HCT116 (cell line): ENCODE results near the gene LRBA. TPM values are rescaled to one million over a fixed set of nuclear protein-coding genes. Genes with fewer than 3 reads are reported as not detected.

Source experiments
- ATAC-seq: fragments of 200-7000 bp; cut with Tn5 transposase; 2 replicates; pipeline ENCODE4 v1.9.1; 2020; ENCODE audit warnings: mild to moderate bottlenecking, moderate library complexity
- BruUV-seq: library from RNA; stranded (reverse); fragments of 400-500 nt; replicated peaks from 2 replicates; lab custom pipeline; 2021; lab: Mats Ljungman, UMichigan
- CTCF ChIA-PET: fragments of 300-600 bp; sonication (Branson Sonifier 250); formaldehyde crosslinking; loops from one replicate; lab custom pipeline; 2021; ENCODE audit warnings: antibody characterized with exemption; lab: Charles Lee
- POLR2A ChIA-PET: fragments of 300-600, 350-600 bp; sonication (Branson Sonifier 250); formaldehyde crosslinking; loops from one replicate; lab custom pipeline; 2021; ENCODE audit warnings: antibody characterized with exemption; lab: Charles Lee
- RAD21 ChIA-PET, 2 experiments: fragments of 300-600 bp; sonication (Branson Sonifier 250); formaldehyde crosslinking; loops; one replicate each; lab custom pipeline; 2023; ENCODE audit warnings: low total read pairs in 2 of 2; ENCODE audit not compliant: uncharacterized antibody in 2 of 2, unreplicated experiment in 2 of 2, low non-redundant PET in 1 of 2; lab: Charles Lee
- DNase-seq: peaks from one replicate; pipeline ENCODE4 v3.0.0-alpha.2; 2010; ENCODE audit warnings: low read depth, low spot score
- H2AFZ ChIP-seq: fragments of 200-600 bp; shearing (Covaris generic), sonication (generic); 2 replicates; pipeline ENCODE4 v1.6.1; 2017; ENCODE audit warnings: low read depth, mixed run types, mixed read lengths, antibody characterized with exemption, low read length; ENCODE audit not compliant: poor library complexity, severe bottlenecking
- H3K27ac ChIP-seq: 2 replicates; pipeline ENCODE4 v1.5.1; 2012; ENCODE audit warnings: low read depth, low read length
- H3K27me3 ChIP-seq: fragments of 200-600 bp; sonication (generic); 2 replicates; pipeline ENCODE4 v1.6.1; 2016; ENCODE audit warnings: mixed run types, low read length, mixed read lengths; ENCODE audit not compliant: insufficient read depth
- H3K36me3 ChIP-seq, 2 experiments: fragments of 200-500 bp in 1 of 2; fragments of 200-600 bp in 1 of 2; sonication (Bioruptor generic) in 1 of 2; sonication (generic) in 1 of 2; 2 replicates each; pipeline versions ENCODE4 v1.5.1 to v1.6.1; 2014 to 2016; ENCODE audit warnings: low read length in 2 of 2, inconsistent platforms in 1 of 2, mixed read lengths in 1 of 2, mixed run types in 1 of 2; ENCODE audit not compliant: insufficient read depth in 2 of 2, control insufficient read depth in 1 of 2
- H3K4me1 ChIP-seq, 2 experiments: fragments of 200-600 bp in 1 of 2; sonication (generic) in 1 of 2; 2 replicates each; pipeline versions ENCODE4 v1.5.1 to v1.6.1; 2012 to 2017; ENCODE audit warnings: low read length in 2 of 2, inconsistent platforms in 1 of 2, mild to moderate bottlenecking in 1 of 2, mixed read lengths in 1 of 2, mixed run types in 1 of 2, moderate library complexity in 1 of 2; ENCODE audit not compliant: insufficient read depth in 2 of 2, control insufficient read depth in 1 of 2
- H3K4me2 ChIP-seq: fragments of 200-600 bp; sonication (generic); 2 replicates; pipeline ENCODE4 v1.6.1; 2017; ENCODE audit warnings: mixed run types, low read length, mixed read lengths
- H3K4me3 ChIP-seq, 2 experiments: fragments of 200-600 bp in 1 of 2; sonication (generic) in 1 of 2; replicated peaks in 1 of 2; 2 replicates each; pipeline ENCODE4 v1.5.1; 2011 to 2016; ENCODE audit warnings: low read length in 2 of 2, control low read depth in 1 of 2, low read depth in 1 of 2, mild to moderate bottlenecking in 1 of 2, mixed read lengths in 1 of 2, mixed run types in 1 of 2
- H3K79me2 ChIP-seq: fragments of 200-600 bp; sonication (generic); 2 replicates; pipeline ENCODE4 v1.6.1; 2017; ENCODE audit warnings: mild to moderate bottlenecking, mixed run types, low read length, moderate library complexity, mixed read lengths; ENCODE audit not compliant: insufficient read depth
- H3K9ac ChIP-seq: fragments of 200-600 bp; sonication (generic); 2 replicates; pipeline ENCODE4 v1.6.1; 2016; ENCODE audit warnings: low read length, mixed read lengths
- H3K9me2 ChIP-seq: fragments of 200-600 bp; sonication (generic), shearing (Covaris generic); 2 replicates; pipeline ENCODE4 v1.6.1; 2017; ENCODE audit warnings: mixed run types, mild to moderate bottlenecking, moderate library complexity; ENCODE audit not compliant: insufficient read depth
- H3K9me3 ChIP-seq, 2 experiments: fragments of 200-500 bp in 1 of 2; fragments of 200-600 bp in 1 of 2; sonication (Bioruptor generic) in 1 of 2; sonication (generic) in 1 of 2; 2 replicates each; pipeline ENCODE4 v1.6.1; 2014 to 2017; ENCODE audit warnings: low read length in 2 of 2, mixed read lengths in 2 of 2, inconsistent platforms in 1 of 2, low read depth in 1 of 2, mild to moderate bottlenecking in 1 of 2, mixed run types in 1 of 2, moderate library complexity in 1 of 2; ENCODE audit not compliant: control insufficient read depth in 1 of 2, insufficient read depth in 1 of 2
- H4K20me1 ChIP-seq: fragments of 200-600 bp; sonication (generic), shearing (Covaris generic); 2 replicates; pipeline ENCODE4 v1.6.1; 2017; ENCODE audit warnings: mixed run types, mild to moderate bottlenecking, moderate library complexity; ENCODE audit not compliant: insufficient read depth
- ATF3 ChIP-seq: IDR thresholded peaks from 2 replicates; pipeline ENCODE4 v1.6.1; 2012
- CBX3 ChIP-seq: IDR thresholded peaks from 2 replicates; pipeline ENCODE4 v1.6.1; 2012; ENCODE audit warnings: low read depth
- CEBPB ChIP-seq: IDR thresholded peaks from 2 replicates; pipeline ENCODE4 v1.6.1; 2012; ENCODE audit warnings: low read depth
- CTCF ChIP-seq, 3 experiments: fragments of 200-600 bp in 1 of 3; sonication (generic) in 1 of 3; IDR thresholded peaks in 2 of 3; conservative IDR thresholded peaks in 1 of 3; 2 replicates each; pipeline ENCODE4 v1.5.1; 2012 to 2017; ENCODE audit warnings: low read depth in 2 of 3, low read length in 2 of 3, antibody characterized with exemption in 1 of 3, borderline replicate concordance in 1 of 3, control low read depth in 1 of 3, mild to moderate bottlenecking in 1 of 3, mixed read lengths in 1 of 3, mixed run types in 1 of 3, moderate library complexity in 1 of 3; ENCODE audit not compliant: insufficient read depth in 1 of 3
- EGR1 ChIP-seq: IDR thresholded peaks from 2 replicates; pipeline ENCODE4 v1.6.1; 2012; ENCODE audit warnings: low read depth
- ELF1 ChIP-seq: IDR thresholded peaks from 2 replicates; pipeline ENCODE4 v1.6.1; 2012; ENCODE audit warnings: low read depth, borderline replicate concordance
- EZH2 ChIP-seq: fragments of 200-600 bp; sonication (generic); IDR thresholded peaks from 2 replicates; pipeline ENCODE4 v1.6.1; 2017; ENCODE audit warnings: antibody characterized with exemption, mixed run types
- JUND ChIP-seq: IDR thresholded peaks from 2 replicates; pipeline ENCODE4 v1.6.1; 2012
- MAX ChIP-seq: IDR thresholded peaks from 2 replicates; pipeline ENCODE4 v1.6.1; 2012
- POLR2A ChIP-seq: IDR thresholded peaks from 2 replicates; pipeline ENCODE4 v1.7.0; 2011; ENCODE audit warnings: borderline replicate concordance; ENCODE audit not compliant: insufficient read depth, insufficient read length; ENCODE audit errors: extremely low read depth
- POLR2AphosphoS5 ChIP-seq: IDR thresholded peaks from 2 replicates; pipeline ENCODE4 v1.6.1; 2011; ENCODE audit warnings: mild to moderate bottlenecking, low read depth, low read length, moderate library complexity
- REST ChIP-seq: IDR thresholded peaks from 2 replicates; pipeline ENCODE4 v1.6.1; 2012; ENCODE audit warnings: low read depth
- SIN3A ChIP-seq: IDR thresholded peaks from 2 replicates; pipeline ENCODE4 v1.6.1; 2012; ENCODE audit warnings: low read depth
- SP1 ChIP-seq: IDR thresholded peaks from 2 replicates; pipeline ENCODE4 v1.6.1; 2012; ENCODE audit warnings: low read depth
- SRF ChIP-seq: IDR thresholded peaks from 2 replicates; pipeline ENCODE4 v1.6.1; 2012; ENCODE audit warnings: low read depth
- ZBTB33 ChIP-seq: IDR thresholded peaks from 2 replicates; pipeline ENCODE4 v1.6.1; 2011; ENCODE audit warnings: mild to moderate bottlenecking, low read length, moderate library complexity; ENCODE audit not compliant: insufficient replicate concordance; ENCODE audit errors: extremely low read depth
- ZNF274 ChIP-seq: fragments of 200-500 bp; sonication (Bioruptor generic); IDR thresholded peaks from 2 replicates; pipeline ENCODE4 v1.6.1; 2014; ENCODE audit warnings: mild to moderate bottlenecking, low read depth, low read length, inconsistent platforms
- intact Hi-C: fragments of 100-400 bp; cut with micrococcal nuclease; formaldehyde crosslinking; loops from 2 replicates; pipeline ENCODE4 v1.10.0; 2022
- total RNA-seq: library from RNA; stranded (reverse); gene quantifications from one replicate; pipeline ENCODE4 v1.2.1, GENCODE V29; 2021; ENCODE audit not compliant: unreplicated experiment

Gene LRBA
- total RNA-seq, 1 experiment from 2014 or later = 79.8 TPM

- TF ChIP-seq CTCF (IDR thresholded peaks at IDR 0.05 in 2 of 3, conservative IDR thresholded peaks at IDR 0.05 in 1 of 3; ENCODE audit: borderline replicate concordance in 1 of 3, insufficient read depth in 1 of 3, low read depth in 2 of 3, low read length in 2 of 3) (no peak), CBX3 (no peak), ZNF274 (no peak), EZH2 (no peak)
Measured at GRCh38 chr4:150784305-150784704, 230.8 kb downstream of the LRBA start (continued).

GRCh38 chr4:150782921-150783320, 232.2 kb downstream of the LRBA start:
- H3K9ac ChIP-seq = no peak overlapping the region
- no peaks in the 10 kb centered on the region for H3K79me2 ChIP-seq
- intact Hi-C loops = no loop called here
- H3K27ac ChIP-seq = no peak overlapping the region
- H3K36me3 ChIP-seq = no peaks in the 10 kb centered on the region
- ChIA-PET POLR2A (no interaction called here), RAD21 (no interaction called here), CTCF (no interaction called here)
- H3K9me2 ChIP-seq = no peaks in the 10 kb centered on the region
- BruUV-seq = no TSS peak
- H3K4me2 ChIP-seq = no peak overlapping the region
- ATAC-seq (no peak), DNase-seq (no peak)
- no peaks in the 10 kb centered on the region for H3K9me3 ChIP-seq
- no peaks in the 10 kb centered on the region for H3K27me3 ChIP-seq
- no peak overlapping the region for H2AFZ ChIP-seq
- H3K4me1 ChIP-seq = peaks cover 0 to 4% of the 10 kb centered on the region in 2 experiments; a peak in 1 of 4 replicates
- no peak overlapping the region for H3K4me3 ChIP-seq
- H4K20me1 ChIP-seq = peaks cover 3% of the 10 kb centered on the region; the same call in 1 of the 2 replicates
- no peak for TF ChIP-seq POLR2AphosphoS5
- TF ChIP-seq SIN3A = no peak
- TF ChIP-seq MAX = no peak
- no peak for TF ChIP-seq JUND
- TF ChIP-seq CEBPB = no peak
- TF ChIP-seq ZBTB33 = no peak
- TF ChIP-seq CBX3 = no peak
- TF ChIP-seq EZH2 = no peak
- TF ChIP-seq EGR1 = no peak
- no peak for TF ChIP-seq SRF
- no peak for TF ChIP-seq ZNF274
- TF ChIP-seq SP1 = no peak
- TF ChIP-seq REST = no peak
- TF ChIP-seq ELF1 = no peak
- TF ChIP-seq ATF3 = no peak
- TF ChIP-seq POLR2A = no peak
